GM21723 (cell line): Measurements from ENCODE around the gene B4GALT4.
"Not testable (repeated sequence)": the region's sequence is repeated elsewhere in the genome, so short reads cannot be mapped to it uniquely, and the experiment has no call there.

Experiments used
- ATAC-seq: cut with Tn5 transposase; IDR thresholded peaks from one replicate; pipeline ENCODE4 v1.9.1; 2021; ENCODE audit warnings: mild to moderate bottlenecking, moderate library complexity; ENCODE audit not compliant: unreplicated experiment

The B4GALT4 gene

GRCh38 chr3:119240591-119241434, at the start of gene B4GALT4:
Gene B4GALT4 (minus strand): TSS chr3:119240878. CDS start chr3:119230099, 10,779 bp downstream.
- peak; percentile 90 for ATAC-seq

- ATAC-seq, result no peak
Observed at GRCh38 chr3:119289404-119289770, 48.7 kb upstream of the B4GALT4 start.

GRCh38 chr3:119288669-119289403, 48.2 kb upstream of the B4GALT4 start:
- ATAC-seq, result no peak

GRCh38 chr3:119279584-119280243, 39.0 kb upstream of the B4GALT4 start:
- no peak for ATAC-seq

- ATAC-seq, result no peak
Observed at GRCh38 chr3:119279101-119279554, 38.5 kb upstream of the B4GALT4 start.

GRCh38 chr3:119276680-119277079, 36.0 kb upstream of the B4GALT4 start:
- no peak for ATAC-seq

GRCh38 chr3:119270212-119270611, 29.5 kb upstream of the B4GALT4 start:
- ATAC-seq, result not testable (repeated sequence)

GRCh38 chr3:119261055-119261454, 20.4 kb upstream of the B4GALT4 start:
- no peak for ATAC-seq

GRCh38 chr3:119259821-119260220, 19.1 kb upstream of the B4GALT4 start:
- no peak for ATAC-seq

GRCh38 chr3:119258915-119259314, 18.2 kb upstream of the B4GALT4 start:
- peak; percentile 96 for ATAC-seq

- no peak for ATAC-seq
Observed at GRCh38 chr3:119257654-119258410, 17.2 kb upstream of the B4GALT4 start.

GRCh38 chr3:119257111-119257510, 16.4 kb upstream of the B4GALT4 start:
- ATAC-seq, result no peak

- ATAC-seq, result no peak
Observed at GRCh38 chr3:119255214-119255613, 14.5 kb upstream of the B4GALT4 start.

- ATAC-seq, result no peak
Observed at GRCh38 chr3:119245778-119246177, 5.1 kb upstream of the B4GALT4 start.

GRCh38 chr3:119243712-119244111, 3.0 kb upstream of the B4GALT4 start:
- no peak for ATAC-seq

GRCh38 chr3:119243058-119243529, 2.4 kb upstream of the B4GALT4 start:
- ATAC-seq, result not testable (repeated sequence)

- not testable (repeated sequence) for ATAC-seq
Observed at GRCh38 chr3:119242387-119243057, 1.8 kb upstream of the B4GALT4 start.

- ATAC-seq, result peak; percentile 23
Observed at GRCh38 chr3:119240101-119240590, 532 bp downstream of the B4GALT4 start.

GRCh38 chr3:119239206-119239820, 1.4 kb downstream of the B4GALT4 start:
- ATAC-seq, result no peak
